ENCODE data around the gene PCDHB5.

GRCh38 chr5:141121563-141121962 lies 13.4 kb upstream of the PCDHB5 start, which contains the start of gene PCDHB4:
- TF ChIP-seq PRPF4 (IDR thresholded peaks at IDR 0.05; ENCODE audit: insufficient read depth, low read depth, low read length, poor library complexity, severe bottlenecking): no peak
- no peak for TF ChIP-seq MAX (CRISPR knock-in tag; IDR thresholded peaks at IDR 0.05)
- peak; percentile 34 to 48 (median 35); a peak in 2 of 6 replicates for TF ChIP-seq CTCF (IDR thresholded peaks at IDR 0.05 in 2 of 3, conservative IDR thresholded peaks at IDR 0.05 in 1 of 3; ENCODE audit: insufficient read depth in 2 of 3, low read depth in 1 of 3, low read length in 3 of 3)
- no peak for TF ChIP-seq POLR2A (conservative IDR thresholded peaks at IDR 0.05)
- no peak for TF ChIP-seq POLR2AphosphoS5 (IDR thresholded peaks at IDR 0.05; ENCODE audit: control insufficient read depth, insufficient read depth, low read depth, low read length)
- TF ChIP-seq ZNF347 (CRISPR knock-in tag; IDR thresholded peaks at IDR 0.05; ENCODE audit: low read depth): no peak
- TF ChIP-seq SAFB2 (IDR thresholded peaks at IDR 0.05; ENCODE audit: borderline replicate concordance, low read depth, low read length, severe bottlenecking): no peak
- TF ChIP-seq E2F6 (IDR thresholded peaks at IDR 0.05; ENCODE audit: borderline replicate concordance in 1 of 2, extremely low read depth in 1 of 2, insufficient read depth in 1 of 2, insufficient read length in 1 of 2, low read depth in 1 of 2, low read length in 1 of 2, poor library complexity in 1 of 2, severe bottlenecking in 1 of 2): no peak
- no peak for TF ChIP-seq ZNF41 (CRISPR knock-in tag; conservative IDR thresholded peaks at IDR 0.05)
- no peak for TF ChIP-seq HMGN3 (IDR thresholded peaks at IDR 0.05; ENCODE audit: borderline replicate concordance, extremely low read depth, insufficient read length, low read depth, low read length)
